GM18951 (cell line): Measurements from ENCODE around the gene SH2D2A.

Experiments
- POLR2A ChIP-seq: IDR thresholded peaks from 4 replicates; pipeline ENCODE4 v1.6.1; 2011; ENCODE audit warnings: mild to moderate bottlenecking; ENCODE audit not compliant: insufficient read length, insufficient read depth; ENCODE audit errors: extremely low read depth
- in situ Hi-C: fragments of 300-500 bp; cut with MboI; formaldehyde crosslinking; loops from one replicate; pipeline ENCODE4 v1.12.0; 2022; ENCODE audit warnings: low sequenced_read_pairs, mixed read lengths, inconsistent platforms; ENCODE audit not compliant: unreplicated experiment

Gene SH2D2A

GRCh38 chr1:156816561-156817328, at the start of gene SH2D2A:
Gene SH2D2A (minus strand): TSS chr1:156816848. CDS start chr1:156816708, 140 bp downstream.
- peak; percentile 45 for TF ChIP-seq POLR2A
- in situ Hi-C loops, result no loop called here

- in situ Hi-C loops, result loop anchor here (25.0 kb wide), 1 partner anchor 179 kb away; the partner anchor contains the start of gene NES
- TF ChIP-seq POLR2A, result no peak
Measured at GRCh38 chr1:156865865-156866248, 49.2 kb upstream of the SH2D2A start.

- in situ Hi-C loops, result loop anchor here (25.0 kb wide), 1 partner anchor 178 kb away; the partner anchor contains the start of gene NES
- no peak for TF ChIP-seq POLR2A
Measured at GRCh38 chr1:156865258-156865657, 48.6 kb upstream of the SH2D2A start.

DNA sequence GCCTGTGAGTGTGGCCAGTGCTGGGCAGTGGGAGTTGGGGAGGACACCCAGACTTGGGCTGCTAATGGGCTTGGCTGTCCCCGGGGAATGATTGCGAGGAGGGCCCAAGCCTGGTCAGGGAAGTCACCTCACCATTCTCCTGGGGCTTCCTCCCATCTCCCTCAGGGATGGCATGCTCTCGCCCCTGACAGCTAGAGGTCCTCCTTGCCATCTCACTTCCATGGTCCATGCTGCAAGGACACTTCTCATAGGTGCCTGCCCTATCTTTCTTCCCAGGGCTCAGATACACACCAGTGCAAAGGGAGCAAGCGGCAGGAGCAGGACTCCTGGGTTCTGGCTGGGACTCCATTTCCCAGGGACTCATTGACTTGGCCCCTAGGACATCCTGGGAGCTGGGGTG, 48.1 kb upstream of the SH2D2A start:
- in situ Hi-C loops, result loop anchor here (25.0 kb wide), 1 partner anchor 177 kb away; the partner anchor contains the start of gene NES
- no peak for TF ChIP-seq POLR2A

- TF ChIP-seq POLR2A, result no peak
- in situ Hi-C loops, result loop anchor here (25.0 kb wide), 1 partner anchor 176 kb away; the partner anchor contains the start of gene NES
Measured at GRCh38 chr1:156863631-156864030, 47.0 kb upstream of the SH2D2A start.

- no peak for TF ChIP-seq POLR2A
- in situ Hi-C loops, result loop anchor here (25.0 kb wide), 1 partner anchor 176 kb away; the partner anchor contains the start of gene NES
Measured at GRCh38 chr1:156862997-156863599, 46.5 kb upstream of the SH2D2A start.

GRCh38 chr1:156862584-156862983, 45.9 kb upstream of the SH2D2A start:
- in situ Hi-C loops, result loop anchor here (25.0 kb wide), 1 partner anchor 175 kb away; the partner anchor contains the start of gene NES
- no peak for TF ChIP-seq POLR2A

- no peak for TF ChIP-seq POLR2A
- in situ Hi-C loops, result loop anchor here (25.0 kb wide), 1 partner anchor 174 kb away; the partner anchor contains the start of gene NES
Measured at GRCh38 chr1:156860628-156861423, 44.2 kb upstream of the SH2D2A start, which contains the start of gene NTRK1. Gene NTRK1 (plus strand): TSS chr1:156860865. CDS start chr1:156860935, 70 bp downstream.

- TF ChIP-seq POLR2A, result no peak
- in situ Hi-C loops, result loop anchor here (25.0 kb wide), 1 partner anchor 173 kb away; the partner anchor contains the start of gene NES
Measured at GRCh38 chr1:156860113-156860627, 43.5 kb upstream of the SH2D2A start.

GRCh38 chr1:156859523-156860112, 43.0 kb upstream of the SH2D2A start:
- no peak for TF ChIP-seq POLR2A
- in situ Hi-C loops, result loop anchor here (25.0 kb wide), 1 partner anchor 172 kb away; the partner anchor contains the start of gene NES

DNA sequence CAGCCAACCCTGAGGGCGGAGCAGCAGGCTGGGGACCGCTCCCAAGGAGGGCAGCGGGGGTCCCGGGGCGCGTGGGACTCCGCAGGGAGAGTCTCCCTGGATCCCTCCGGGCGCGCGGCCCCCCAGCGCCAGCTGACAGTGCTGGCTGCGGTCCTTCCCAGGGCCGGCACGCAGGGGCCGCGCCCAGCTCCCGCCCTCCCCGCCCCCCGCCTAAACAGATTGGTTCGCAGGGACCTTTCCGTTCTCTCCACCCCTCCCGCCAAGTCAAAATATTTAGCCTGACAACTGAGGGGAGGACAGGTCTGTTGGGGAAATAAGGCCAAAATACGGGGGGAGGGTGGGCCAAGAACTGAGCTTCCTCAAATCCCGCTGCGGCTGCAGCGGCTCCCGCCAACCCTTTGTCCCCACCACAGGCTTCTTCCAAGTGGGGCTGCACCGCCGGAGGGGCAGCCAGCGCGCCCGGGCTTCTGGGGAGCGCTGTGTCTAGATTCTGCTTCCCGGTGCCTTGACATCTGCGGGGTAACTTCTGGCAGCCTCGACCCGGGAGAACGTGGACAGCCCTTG, 42.4 kb upstream of the SH2D2A start, which contains the start of gene INSRR:
Gene INSRR (minus strand): TSS at position 159 of the 564 bp plus-strand sequence. CDS start 496 bp downstream, outside the sequence.
- in situ Hi-C loops, result loop anchor here (25.0 kb wide), 1 partner anchor 172 kb away; the partner anchor contains the start of gene NES
- TF ChIP-seq POLR2A, result no peak
